ENCODE results near the gene C1QC.
"Not testable (repeated sequence)": the region's sequence is repeated elsewhere in the genome, so short reads cannot be mapped to it uniquely, and the experiment has no call there.

C1QC gene

DNA sequence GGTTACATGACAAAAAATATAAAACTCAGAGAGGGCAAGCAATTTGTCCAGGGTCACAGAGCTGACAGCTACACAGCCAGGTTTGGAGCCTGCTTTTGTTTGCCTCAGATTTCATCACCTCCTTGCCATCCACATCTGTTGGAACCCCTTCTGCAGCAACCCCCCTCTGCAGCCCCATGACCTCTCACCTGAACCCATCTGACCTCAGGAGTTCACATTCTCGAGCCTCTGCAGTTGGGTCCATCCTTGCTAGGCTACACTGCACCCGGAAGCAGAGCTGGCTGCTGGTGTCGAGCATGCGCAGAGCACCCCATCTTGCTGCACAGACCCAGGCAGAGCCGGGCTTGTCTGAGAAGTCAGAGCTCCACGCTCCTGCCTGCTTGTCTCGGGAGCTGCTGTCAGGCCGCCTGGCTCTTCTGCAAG is 19.6 kb downstream of the C1QC start:
- no peak for DNase-seq (ENCODE audit: low read depth)
- TF ChIP-seq, protein P1, sequence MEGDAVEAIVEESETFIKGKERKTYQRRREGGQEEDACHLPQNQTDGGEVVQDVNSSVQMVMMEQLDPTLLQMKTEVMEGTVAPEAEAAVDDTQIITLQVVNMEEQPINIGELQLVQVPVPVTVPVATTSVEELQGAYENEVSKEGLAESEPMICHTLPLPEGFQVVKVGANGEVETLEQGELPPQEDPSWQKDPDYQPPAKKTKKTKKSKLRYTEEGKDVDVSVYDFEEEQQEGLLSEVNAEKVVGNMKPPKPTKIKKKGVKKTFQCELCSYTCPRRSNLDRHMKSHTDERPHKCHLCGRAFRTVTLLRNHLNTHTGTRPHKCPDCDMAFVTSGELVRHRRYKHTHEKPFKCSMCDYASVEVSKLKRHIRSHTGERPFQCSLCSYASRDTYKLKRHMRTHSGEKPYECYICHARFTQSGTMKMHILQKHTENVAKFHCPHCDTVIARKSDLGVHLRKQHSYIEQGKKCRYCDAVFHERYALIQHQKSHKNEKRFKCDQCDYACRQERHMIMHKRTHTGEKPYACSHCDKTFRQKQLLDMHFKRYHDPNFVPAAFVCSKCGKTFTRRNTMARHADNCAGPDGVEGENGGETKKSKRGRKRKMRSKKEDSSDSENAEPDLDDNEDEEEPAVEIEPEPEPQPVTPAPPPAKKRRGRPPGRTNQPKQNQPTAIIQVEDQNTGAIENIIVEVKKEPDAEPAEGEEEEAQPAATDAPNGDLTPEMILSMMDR (IDR thresholded peaks at IDR 0.05; ENCODE audit: low read length, missing control alignments): no peak
- H3K4me3 ChIP-seq (replicated peaks; ENCODE audit: low read depth, low read length): no peak overlapping the region

DNA sequence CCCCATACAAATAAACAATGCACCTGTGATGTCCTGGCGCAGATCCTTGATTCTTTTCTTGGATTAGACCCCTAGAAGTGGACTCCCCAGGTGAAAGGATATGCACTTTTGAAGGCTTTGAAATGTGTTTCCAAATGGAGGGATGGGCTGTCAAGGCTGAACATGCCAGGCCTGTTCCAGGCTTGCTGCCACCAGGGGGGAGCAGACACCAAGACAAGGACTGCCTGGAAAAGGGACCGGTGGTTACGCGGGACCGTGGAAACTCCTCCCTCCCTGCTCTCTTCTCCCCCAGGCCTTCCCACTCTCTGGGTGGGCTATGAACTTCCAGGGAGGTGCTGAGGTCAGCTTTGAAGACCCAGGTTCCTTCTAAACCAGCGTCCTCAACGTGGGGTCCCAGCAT is 22.3 kb downstream of the C1QC start:
- H3K4me3 ChIP-seq (replicated peaks; ENCODE audit: low read depth, low read length): no peak overlapping the region
- TF ChIP-seq, protein P1 (IDR thresholded peaks at IDR 0.05; ENCODE audit: low read length, missing control alignments): peak; percentile 66
- DNase-seq (ENCODE audit: low read depth): peak; percentile 56

DNA sequence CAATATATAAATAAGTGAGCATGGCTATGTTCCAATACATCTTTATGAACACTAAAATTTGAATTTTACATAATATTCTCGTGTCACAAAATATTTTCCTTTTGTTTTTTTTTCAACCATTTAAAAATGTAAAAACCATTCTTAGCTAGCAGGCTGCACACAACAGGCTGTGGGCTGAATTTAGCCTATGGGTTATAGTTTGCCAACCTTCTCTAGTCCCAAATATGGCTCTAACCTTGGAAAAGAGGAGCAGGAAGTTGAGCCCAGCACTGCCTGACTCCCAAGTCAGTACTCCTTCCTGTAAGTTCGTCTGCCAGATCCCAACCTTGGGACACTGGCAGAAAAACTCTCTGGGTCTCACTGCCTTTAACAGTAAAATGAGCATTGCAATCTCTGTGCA is 23.0 kb downstream of the C1QC start:
- TF ChIP-seq, protein P1 (IDR thresholded peaks at IDR 0.05; ENCODE audit: low read length, missing control alignments): no peak
- no peak for DNase-seq (ENCODE audit: low read depth)
- no peak overlapping the region for H3K4me3 ChIP-seq (replicated peaks; ENCODE audit: low read depth, low read length)

DNA sequence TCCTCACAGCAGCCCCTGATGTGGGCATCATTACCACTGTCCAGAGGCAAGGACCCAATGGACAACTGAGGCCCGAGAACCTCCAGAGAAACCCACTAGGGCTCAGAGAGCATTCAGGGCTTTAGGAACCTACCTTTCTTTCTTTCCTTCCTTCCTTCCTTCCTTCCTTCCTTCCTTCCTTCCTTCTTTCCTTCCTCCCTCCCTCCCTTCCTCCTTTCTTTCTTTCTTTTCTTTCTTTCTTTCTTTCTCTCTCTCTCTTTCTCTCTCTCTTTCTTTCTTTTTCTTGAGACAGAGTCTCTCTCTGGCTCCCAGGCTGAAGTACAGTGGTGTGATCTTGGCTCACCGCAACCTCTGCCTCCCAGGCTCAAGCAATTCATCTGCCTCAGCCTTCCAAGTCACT is 25.4 kb downstream of the C1QC start:
- not testable (repeated sequence) for H3K4me3 ChIP-seq (replicated peaks; ENCODE audit: low read depth, low read length); DNase-seq (ENCODE audit: low read depth)

DNA sequence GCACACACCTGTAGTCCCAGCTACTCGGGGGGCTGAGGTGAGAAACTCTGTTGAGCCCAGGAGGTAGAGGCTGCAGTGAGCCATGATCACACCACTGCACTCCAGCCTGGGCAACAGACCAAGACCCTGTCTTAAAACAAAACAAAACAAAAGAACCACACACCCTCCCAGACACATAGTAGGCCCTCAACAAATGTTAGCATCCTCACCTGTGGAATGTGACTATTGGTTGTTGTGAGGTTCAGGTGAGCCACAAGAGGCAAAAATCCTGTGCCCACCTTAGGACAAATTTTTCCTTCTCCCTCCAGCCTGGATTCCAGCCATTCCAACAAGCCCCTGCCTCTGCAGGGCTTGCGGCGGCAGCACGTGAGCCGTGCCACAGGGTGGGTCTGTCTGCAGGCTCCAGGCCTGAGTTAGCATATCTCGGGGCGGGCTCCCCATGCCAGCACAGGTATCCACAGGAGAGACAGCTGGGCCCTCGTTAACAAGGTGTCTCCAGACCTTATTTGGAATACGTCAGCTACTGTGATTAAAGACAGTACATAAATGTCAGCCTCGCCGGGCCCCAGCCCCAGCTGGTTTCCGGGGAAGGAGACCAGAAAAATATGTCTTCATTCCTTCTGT is 27.0 kb downstream of the C1QC start:
- H3K4me3 ChIP-seq (replicated peaks; ENCODE audit: low read depth, low read length): no peak overlapping the region
- TF ChIP-seq, protein P1 (IDR thresholded peaks at IDR 0.05; ENCODE audit: low read length, missing control alignments): no peak
- DNase-seq (ENCODE audit: low read depth): no peak

DNA sequence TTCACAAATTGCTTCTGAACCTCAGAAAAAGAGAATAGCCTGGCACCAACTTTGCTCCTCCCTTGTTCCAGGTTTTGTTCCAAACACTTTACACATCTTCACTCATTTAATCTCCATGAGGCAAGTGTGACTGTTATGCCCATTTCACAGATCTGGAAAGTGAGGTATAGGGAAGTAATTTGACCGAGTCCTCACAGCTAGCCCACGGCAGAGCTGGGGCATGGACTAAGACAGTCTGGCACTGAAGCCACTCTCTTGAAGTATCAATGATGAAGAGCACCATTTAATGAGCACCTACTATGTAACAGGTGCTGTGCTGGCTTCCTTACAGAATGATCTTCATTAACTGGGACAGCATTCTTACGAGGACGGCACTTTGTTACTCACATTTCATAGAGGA is 28.6 kb downstream of the C1QC start:
- TF ChIP-seq, protein P1 (IDR thresholded peaks at IDR 0.05; ENCODE audit: low read length, missing control alignments): no peak
- no peak for DNase-seq (ENCODE audit: low read depth)
- no peak overlapping the region for H3K4me3 ChIP-seq (replicated peaks; ENCODE audit: low read depth, low read length)

DNA sequence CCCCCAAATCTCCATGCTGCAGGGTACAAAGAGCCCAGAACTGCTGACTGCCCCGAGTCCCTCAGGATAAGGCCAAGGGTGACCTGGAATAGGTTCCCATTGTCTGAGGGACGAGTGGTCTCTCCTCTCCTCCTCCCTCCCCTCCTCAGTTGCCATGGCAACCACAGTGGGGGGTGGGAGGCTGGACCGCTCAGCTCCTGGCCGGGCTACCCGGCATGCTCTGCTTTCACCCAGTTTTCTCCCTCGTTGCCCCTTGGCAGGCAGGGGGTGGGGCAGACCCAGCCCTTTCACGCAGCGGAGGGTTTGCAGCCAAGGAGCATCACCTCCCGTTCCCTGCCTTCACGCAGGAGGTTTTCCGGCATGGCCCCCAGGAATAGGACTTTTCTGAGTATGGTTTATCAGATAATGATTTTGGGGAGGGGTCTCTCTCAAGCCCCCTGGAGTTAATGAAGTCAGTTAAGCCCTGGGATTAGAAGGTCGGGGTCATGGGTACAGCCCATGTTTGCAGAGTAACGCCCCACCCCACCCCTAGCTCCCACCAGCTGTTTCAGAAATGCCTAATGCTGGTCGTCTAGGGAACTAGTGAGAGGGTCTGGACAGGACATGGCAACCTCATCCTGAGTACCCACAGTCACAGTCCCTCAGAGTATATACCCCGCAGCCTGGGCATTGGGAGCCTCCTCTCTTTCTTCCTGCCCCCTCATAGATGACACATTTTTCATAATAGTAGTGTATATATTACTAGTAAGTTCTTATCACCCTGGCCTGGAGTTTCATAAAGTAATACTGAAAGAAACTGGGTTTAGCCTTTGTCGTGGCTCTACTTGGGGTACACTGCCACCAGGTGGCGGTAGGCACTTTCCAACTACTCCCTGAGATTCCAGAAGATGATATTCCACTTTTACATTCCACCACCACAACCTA is 30.3 kb downstream of the C1QC start:
- DNase-seq (ENCODE audit: low read depth): peak; percentile 80
- H3K4me3 ChIP-seq (replicated peaks; ENCODE audit: low read depth, low read length): no peak overlapping the region
- TF ChIP-seq, protein P1 (IDR thresholded peaks at IDR 0.05; ENCODE audit: low read length, missing control alignments): peak; percentile 89

Data from fibroblast of pulmonary artery (primary cell).